Naive thymus-derived CD4-positive, alpha-beta T cell (primary cell): ENCODE data around the gene SRGAP2C. TPM values are rescaled to one million over a fixed set of nuclear protein-coding genes. Genes with fewer than 3 reads are reported as not detected.
"Not testable (repeated sequence)": the region's sequence is repeated elsewhere in the genome, so short reads cannot be mapped to it uniquely, and the experiment has no call there.

Source experiments
- ATAC-seq: fragments of 150-1000 bp; cut with Tn5 transposase; 2 replicates; pipeline ENCODE4 v1.10.0; 2021; ENCODE audit warnings: mild to moderate bottlenecking, moderate library complexity
- CTCF ChIA-PET: fragments of 350-600 bp; sonication (Branson Sonifier 250); formaldehyde crosslinking; loops from one replicate; lab custom pipeline; 2021; ENCODE audit warnings: antibody characterized with exemption; lab: Charles Lee
- POLR2A ChIA-PET: fragments of 350-600 bp; sonication (Branson Sonifier 250); formaldehyde crosslinking; loops from one replicate; lab custom pipeline; 2021; ENCODE audit warnings: antibody characterized with exemption, inconsistent platforms; lab: Charles Lee
- DNase-seq, 9 donors: peaks; one replicate each; pipeline versions ENCODE4 v3.0.0 to v3.0.0-alpha.2; 2020 to 2022; ENCODE audit warnings: mixed read lengths in 1 of 9
- H3K27ac ChIP-seq: one replicate; pipeline ENCODE4 v1.7.0; 2013; ENCODE audit warnings: mild to moderate bottlenecking, low read depth, low read length, moderate library complexity
- H3K27me3 ChIP-seq, 2 donors: one replicate each; pipeline ENCODE4 v1.7.0; 2013; ENCODE audit warnings: low read length in 2 of 2, mild to moderate bottlenecking in 2 of 2, moderate library complexity in 2 of 2; ENCODE audit not compliant: control insufficient read depth in 2 of 2, insufficient read depth in 2 of 2
- H3K36me3 ChIP-seq, 3 experiments: 1 replicate in 2 of 3; 2 replicates in 1 of 3; pipeline ENCODE4 v1.7.0; 2013; ENCODE audit warnings: low read length in 3 of 3, mild to moderate bottlenecking in 3 of 3, moderate library complexity in 1 of 3; ENCODE audit not compliant: insufficient read depth in 3 of 3, control insufficient read depth in 2 of 3
- H3K4me1 ChIP-seq, 2 donors: one replicate each; pipeline ENCODE4 v1.7.0; 2013; ENCODE audit warnings: low read length in 2 of 2, mild to moderate bottlenecking in 2 of 2, moderate library complexity in 1 of 2; ENCODE audit not compliant: control insufficient read depth in 2 of 2, insufficient read depth in 2 of 2
- H3K4me3 ChIP-seq: 2 replicates; pipeline ENCODE4 v1.7.0; 2013; ENCODE audit warnings: mild to moderate bottlenecking, low read length
- H3K9me3 ChIP-seq, 3 experiments: 1 replicate in 2 of 3; 2 replicates in 1 of 3; pipeline ENCODE4 v1.7.0; 2013; ENCODE audit warnings: low read length in 3 of 3; ENCODE audit not compliant: control insufficient read depth in 2 of 3
- H3K27ac Mint-ChIP-seq, 9 donors: one replicate each; pipeline ENCODE4 v1.8.0; 2020 to 2022; ENCODE audit warnings: mixed read lengths in 9 of 9, mild to moderate bottlenecking in 8 of 9, moderate library complexity in 5 of 9, inconsistent platforms in 2 of 9
- H3K27me3 Mint-ChIP-seq, 5 donors: one replicate each; pipeline ENCODE4 v1.8.0; 2021 to 2022; ENCODE audit warnings: mixed read lengths in 5 of 5, mild to moderate bottlenecking in 1 of 5
- H3K36me3 Mint-ChIP-seq, 5 donors: one replicate each; pipeline ENCODE4 v1.8.0; 2020 to 2022; ENCODE audit warnings: mixed read lengths in 5 of 5, mild to moderate bottlenecking in 3 of 5, inconsistent platforms in 1 of 5
- H3K4me1 Mint-ChIP-seq, 7 donors: one replicate each; pipeline ENCODE4 v1.8.0; 2020 to 2022; ENCODE audit warnings: mixed read lengths in 7 of 7, mild to moderate bottlenecking in 3 of 7, inconsistent platforms in 1 of 7
- H3K4me3 Mint-ChIP-seq, 10 donors: one replicate each; pipeline ENCODE4 v1.8.0; 2020 to 2022; ENCODE audit warnings: mild to moderate bottlenecking in 10 of 10, mixed read lengths in 10 of 10, moderate library complexity in 6 of 10, inconsistent platforms in 2 of 10
- H3K9me3 Mint-ChIP-seq, 11 donors: one replicate each; pipeline ENCODE4 v1.8.0; 2020 to 2022; ENCODE audit warnings: mixed read lengths in 11 of 11, mild to moderate bottlenecking in 4 of 11, inconsistent platforms in 1 of 11, moderate library complexity in 1 of 11
- intact Hi-C, 2 donors: fragments of 100-400 bp; cut with micrococcal nuclease; formaldehyde crosslinking; loops; one replicate each; pipeline ENCODE4 v1.15.1; 2023
- polyA plus RNA-seq, 2 donors: library from polyadenylated mRNA; unstranded; fragments of 300-500 nt; fragmentation: Illumina TruSeq; gene quantifications; one replicate each; pipeline ENCODE4 v1.2.3, GENCODE V29; 2021
- total RNA-seq, 6 experiments: library from RNA in 5 of 6; stranded (reverse) in 5 of 6; gene quantifications; 1 replicate in 5 of 6; 2 replicates in 1 of 6; pipeline ENCODE4 v1.2.3 and lab custom pipeline; 2021 to 2026

The SRGAP2C gene
- total and polyA plus RNA-seq, 7 experiments from 2014 or later: 1.2 to 43.4 (median 20.2) TPM

DNA sequence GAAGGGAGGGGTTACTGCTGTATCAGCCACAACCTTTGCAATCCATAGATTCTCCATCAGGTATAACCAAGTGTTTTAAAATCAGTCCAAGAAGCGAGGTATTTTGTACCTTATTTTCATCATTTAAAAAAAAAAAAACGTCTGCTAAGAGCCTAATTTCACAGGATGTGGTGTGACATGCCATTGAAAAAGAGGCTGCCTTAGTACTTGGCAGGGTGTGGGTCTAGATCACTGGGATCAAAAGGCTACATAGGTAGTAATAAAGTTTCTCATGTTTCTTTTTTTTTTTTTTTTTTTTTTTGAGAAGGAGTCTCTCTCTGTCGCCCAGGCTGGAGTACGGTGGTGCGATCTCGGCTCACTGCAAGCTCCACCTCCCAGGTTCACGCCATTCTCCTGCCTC is 192.2 kb downstream of the SRGAP2C start:
- H3K4me1 Mint-ChIP-seq, H3K9me3 Mint-ChIP-seq, H3K36me3 ChIP-seq, H3K9me3 ChIP-seq, DNase-seq, H3K27me3 Mint-ChIP-seq, H3K27me3 ChIP-seq, H3K27ac ChIP-seq, POLR2A ChIA-PET, H3K36me3 Mint-ChIP-seq, intact Hi-C loops, H3K4me3 ChIP-seq, H3K4me1 ChIP-seq, H3K4me3 Mint-ChIP-seq, CTCF ChIA-PET, H3K27ac Mint-ChIP-seq: not testable (repeated sequence)
- ATAC-seq: peak; percentile 70

DNA sequence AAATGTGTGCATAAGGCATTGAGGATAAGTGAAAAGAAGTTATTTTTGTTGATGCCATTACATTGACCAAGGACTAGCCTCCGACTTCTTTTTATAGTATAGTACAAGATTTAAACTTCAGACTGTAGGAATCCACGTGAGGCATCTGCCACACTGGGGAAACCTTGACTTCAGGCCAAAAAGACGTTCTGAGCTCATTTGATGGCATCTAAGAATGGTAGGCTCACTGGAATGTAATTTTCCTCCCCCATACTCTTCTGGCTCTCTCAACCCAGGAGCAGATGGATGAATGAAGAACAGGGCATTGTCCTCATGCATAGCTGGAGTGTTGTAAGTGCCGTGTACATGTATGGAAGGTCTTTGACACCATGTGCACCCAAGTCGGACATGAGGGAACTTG is 194.0 kb downstream of the SRGAP2C start:
- H3K36me3 ChIP-seq, H3K4me3 ChIP-seq, H3K27ac Mint-ChIP-seq, ATAC-seq, POLR2A ChIA-PET, H3K27me3 Mint-ChIP-seq, H3K27ac ChIP-seq, H3K4me1 Mint-ChIP-seq, H3K4me1 ChIP-seq, DNase-seq, H3K4me3 Mint-ChIP-seq, H3K27me3 ChIP-seq, CTCF ChIA-PET, H3K36me3 Mint-ChIP-seq, H3K9me3 Mint-ChIP-seq, intact Hi-C loops, H3K9me3 ChIP-seq: not testable (repeated sequence)

DNA sequence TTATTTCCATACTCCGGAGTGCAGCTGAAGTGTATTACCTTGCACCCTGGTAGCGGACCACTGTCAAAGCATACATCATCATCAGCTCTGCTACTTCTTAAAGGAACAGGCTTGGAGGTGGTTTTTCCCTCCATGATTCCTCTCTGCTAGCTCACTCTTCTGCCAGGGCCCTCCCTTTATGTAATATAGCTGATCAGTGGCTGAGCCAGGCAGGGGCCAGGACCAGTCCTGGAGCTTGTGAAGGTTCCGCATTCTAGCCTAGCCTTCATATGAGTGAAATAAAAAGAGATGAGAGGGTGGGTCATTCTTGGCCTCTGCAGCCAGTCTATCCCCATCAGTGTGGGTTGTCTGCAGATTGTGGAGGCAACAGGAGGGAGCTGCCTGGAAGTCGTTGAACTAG is 200.0 kb downstream of the SRGAP2C start:
- H3K9me3 Mint-ChIP-seq, H3K27ac Mint-ChIP-seq, intact Hi-C loops, H3K27me3 ChIP-seq, H3K9me3 ChIP-seq, H3K36me3 Mint-ChIP-seq, H3K4me1 Mint-ChIP-seq, H3K4me3 ChIP-seq, DNase-seq, H3K4me1 ChIP-seq, CTCF ChIA-PET, H3K36me3 ChIP-seq, H3K27ac ChIP-seq, H3K27me3 Mint-ChIP-seq, POLR2A ChIA-PET, ATAC-seq, H3K4me3 Mint-ChIP-seq: not testable (repeated sequence)

DNA sequence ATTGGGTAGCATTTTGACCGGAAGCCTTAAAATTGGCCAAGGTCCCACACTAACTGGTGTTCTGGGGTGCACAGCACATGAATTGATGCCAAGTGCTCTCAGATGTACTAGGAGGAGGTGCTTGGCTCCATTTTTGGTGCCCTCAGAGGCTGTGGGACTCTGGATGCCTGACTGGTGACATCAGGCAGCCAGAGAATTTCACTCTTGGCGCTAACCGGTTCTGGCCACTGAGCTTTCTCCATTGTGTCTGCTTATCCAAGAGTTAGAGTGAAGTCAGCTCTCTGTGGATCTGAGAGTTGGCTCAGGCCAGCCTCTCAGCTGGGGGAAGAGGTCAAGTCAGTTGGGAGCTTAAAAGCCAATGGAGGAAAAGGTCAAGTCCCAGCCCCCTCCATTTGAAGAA is 200.4 kb downstream of the SRGAP2C start:
- CTCF ChIA-PET, H3K9me3 Mint-ChIP-seq: not testable (repeated sequence)

DNA sequence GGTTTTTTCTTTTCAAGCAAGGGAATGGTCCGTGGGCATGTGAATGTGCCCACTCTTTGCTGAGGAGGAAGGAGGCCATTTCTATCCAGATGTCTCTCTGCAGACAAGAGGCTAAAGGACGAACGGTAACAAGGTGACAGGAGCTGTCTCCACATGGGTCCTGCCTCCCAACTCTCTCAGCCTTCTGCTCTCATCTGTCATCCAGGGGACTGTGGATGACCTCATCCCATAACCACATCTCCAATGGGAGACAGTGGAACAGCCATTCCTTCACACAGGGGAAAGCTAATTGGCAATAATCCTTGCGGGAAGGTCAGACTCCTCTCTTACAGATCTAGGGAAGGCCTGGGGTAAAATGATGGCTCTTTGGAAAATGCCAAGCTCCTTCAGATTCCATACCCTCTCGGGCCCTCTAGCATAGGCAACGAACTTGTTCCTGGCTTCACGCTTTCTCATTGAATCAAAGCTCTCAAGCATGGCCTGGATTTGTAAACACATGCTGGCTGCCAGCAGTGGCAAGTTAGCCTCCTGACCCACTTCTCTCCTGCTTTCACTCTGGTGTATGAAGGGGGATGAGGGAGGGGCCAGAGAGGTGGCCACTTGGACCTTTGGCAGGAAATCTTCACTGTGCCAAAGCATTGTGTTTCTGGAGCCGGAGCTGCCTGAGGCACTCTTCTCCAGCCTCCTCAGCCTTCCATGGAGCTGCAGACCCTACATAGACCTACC is 201.0 kb downstream of the SRGAP2C start:
- H3K27me3 ChIP-seq, H3K9me3 ChIP-seq, DNase-seq, H3K27me3 Mint-ChIP-seq, H3K36me3 Mint-ChIP-seq, H3K4me3 ChIP-seq, H3K9me3 Mint-ChIP-seq, H3K4me1 Mint-ChIP-seq, H3K27ac Mint-ChIP-seq, H3K36me3 ChIP-seq, intact Hi-C loops, H3K4me1 ChIP-seq, H3K4me3 Mint-ChIP-seq, ATAC-seq, CTCF ChIA-PET, H3K27ac ChIP-seq, POLR2A ChIA-PET: not testable (repeated sequence)

More for the DNA sequence above, 200.4 kb downstream of the SRGAP2C start:
- POLR2A ChIA-PET, DNase-seq, H3K4me3 ChIP-seq, H3K27ac ChIP-seq, H3K4me1 Mint-ChIP-seq, H3K9me3 ChIP-seq, H3K27ac Mint-ChIP-seq, H3K36me3 Mint-ChIP-seq, H3K27me3 ChIP-seq, H3K4me3 Mint-ChIP-seq, intact Hi-C loops, ATAC-seq, H3K36me3 ChIP-seq, H3K27me3 Mint-ChIP-seq, H3K4me1 ChIP-seq: not testable (repeated sequence)

DNA sequence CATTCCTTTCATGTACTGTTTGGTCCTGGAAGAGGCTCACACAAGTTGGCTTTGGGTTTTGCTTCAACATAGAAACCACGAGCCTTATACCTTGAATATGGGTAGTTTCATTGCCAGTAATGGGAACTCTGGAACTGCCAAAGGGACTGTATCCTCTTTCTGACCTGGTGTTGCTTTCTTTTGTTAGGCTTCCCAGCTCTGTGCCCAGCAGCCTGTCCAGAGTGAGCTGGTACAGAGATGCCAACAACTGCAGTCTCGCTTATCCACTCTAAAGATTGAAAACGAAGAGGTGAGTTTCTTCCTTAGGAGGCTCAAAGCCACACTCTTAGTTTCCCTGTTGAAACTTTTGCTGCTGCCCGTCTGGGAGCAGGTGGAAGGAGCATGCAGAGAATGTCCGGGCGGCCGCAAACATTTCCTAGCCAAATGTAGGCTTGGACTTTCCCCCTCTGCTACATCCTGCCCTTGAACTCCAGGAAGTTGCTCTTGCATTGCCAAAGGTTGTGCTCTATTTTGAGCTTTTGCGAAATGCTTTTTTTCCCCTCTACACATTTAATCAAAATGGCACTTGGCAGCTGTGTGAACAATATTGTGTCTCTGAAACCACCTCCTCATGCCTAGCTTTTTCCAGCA is 201.7 kb downstream of the SRGAP2C start:
- DNase-seq, intact Hi-C loops, ATAC-seq, H3K4me1 Mint-ChIP-seq, H3K4me3 Mint-ChIP-seq, H3K27ac ChIP-seq, H3K36me3 ChIP-seq, H3K4me1 ChIP-seq, CTCF ChIA-PET, H3K9me3 ChIP-seq, H3K9me3 Mint-ChIP-seq, H3K4me3 ChIP-seq, H3K27me3 ChIP-seq, H3K36me3 Mint-ChIP-seq, H3K27ac Mint-ChIP-seq, H3K27me3 Mint-ChIP-seq, POLR2A ChIA-PET: not testable (repeated sequence)

DNA sequence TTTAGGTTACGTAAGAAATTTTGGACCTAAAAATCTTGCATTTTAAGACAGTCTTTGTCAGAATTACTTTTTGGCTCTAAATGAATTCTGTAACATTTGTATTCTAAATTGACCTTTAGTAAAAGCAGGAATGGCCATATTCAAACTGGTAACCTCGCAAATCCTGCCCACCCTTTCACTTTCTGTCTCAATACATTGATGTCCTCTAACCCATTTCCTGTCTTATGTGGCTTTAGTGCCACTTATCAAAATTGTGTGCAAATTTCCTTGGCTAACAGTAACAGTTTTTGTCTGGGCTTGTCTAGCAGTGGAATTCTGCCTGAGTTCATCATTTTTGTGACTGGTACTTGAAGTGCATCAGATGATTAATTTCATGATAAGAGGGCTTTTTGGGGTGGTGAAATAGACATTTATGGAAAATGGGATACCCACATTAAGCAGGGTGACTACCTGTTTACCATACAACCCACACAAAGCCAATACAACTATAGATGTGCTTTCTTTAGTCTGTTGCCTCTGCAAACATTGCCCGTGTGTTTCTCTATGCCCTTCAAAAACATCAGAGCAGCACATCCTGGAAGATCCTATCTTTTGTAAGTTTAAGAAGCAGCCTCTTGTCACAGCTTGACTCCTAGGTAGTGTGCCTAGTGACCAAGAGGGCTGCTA is 205.3 kb downstream of the SRGAP2C start:
- intact Hi-C loops, H3K36me3 Mint-ChIP-seq, H3K9me3 Mint-ChIP-seq, H3K27ac Mint-ChIP-seq, H3K27me3 ChIP-seq, H3K4me3 ChIP-seq, DNase-seq, H3K9me3 ChIP-seq, POLR2A ChIA-PET, H3K27me3 Mint-ChIP-seq, H3K4me3 Mint-ChIP-seq, H3K36me3 ChIP-seq, ATAC-seq, CTCF ChIA-PET, H3K27ac ChIP-seq, H3K4me1 Mint-ChIP-seq, H3K4me1 ChIP-seq: not testable (repeated sequence)
